HEK293T (cell line): Measurements from ENCODE around the gene NEURL4.

Source experiments
- FOXK2 ChIP-seq: fragments of 450-650 bp; IDR thresholded peaks from 2 replicates; pipeline ENCODE4 v1.6.1; 2016; ENCODE audit warnings: mild to moderate bottlenecking
- NFRKB ChIP-seq: fragments of 450-650 bp; IDR thresholded peaks from 2 replicates; pipeline ENCODE4 v1.6.1; 2016; ENCODE audit warnings: mild to moderate bottlenecking, moderate library complexity
- TARDBP ChIP-seq: fragments of 450-650 bp; IDR thresholded peaks from 2 replicates; pipeline ENCODE4 v1.6.1; 2016

- TF ChIP-seq FOXK2, result no peak
- TF ChIP-seq TARDBP, result no peak
- no peak for TF ChIP-seq NFRKB
Observed at GRCh38 chr17:7329997-7330637, 982 bp upstream of the NEURL4 start.
